HEK293 (cell line): Measurements from ENCODE around the gene CSTPP1.
A peak's percentile ranks its signal among the peaks of the same experiment; 100 is the strongest.
"Not testable (repeated sequence)": the region's sequence is repeated elsewhere in the genome, so short reads cannot be mapped to it uniquely, and the experiment has no call there.

Experiments
- CTCF ChIA-PET: fragments of 350-600 bp; formaldehyde crosslinking; extraction: SDS; loops from one replicate; lab custom pipeline; 2021; ENCODE audit warnings: antibody characterized with exemption; lab: Yijun Ruan, JAX
- POLR2A ChIA-PET: fragments of 300-600 bp; formaldehyde crosslinking; extraction: SDS; loops from one replicate; lab custom pipeline; 2020; ENCODE audit warnings: antibody characterized with exemption, inconsistent platforms; lab: Yijun Ruan, JAX
- H3K27ac ChIP-seq: fragments of 200-500 bp; sonication (Bioruptor generic); 2 replicates; pipeline ENCODE4 v1.5.1; 2014; ENCODE audit warnings: low read depth, low read length, control low read depth, inconsistent platforms; ENCODE audit errors: extremely low read depth
- H3K36me3 ChIP-seq, 2 experiments: fragments of 200-500 bp in 1 of 2; sonication (Bioruptor generic) in 1 of 2; 1 replicate in 1 of 2; 2 replicates in 1 of 2; pipeline ENCODE4 v1.5.1; 2014 to 2017; ENCODE audit warnings: inconsistent platforms in 2 of 2, low read length in 2 of 2; ENCODE audit not compliant: control insufficient read depth in 2 of 2, insufficient read depth in 1 of 2
- H3K4me1 ChIP-seq: fragments of 200-500 bp; sonication (Bioruptor generic); 2 replicates; pipeline ENCODE4 v1.5.1; 2014; ENCODE audit warnings: mild to moderate bottlenecking, low read length, inconsistent platforms; ENCODE audit not compliant: control insufficient read depth, insufficient read depth
- H3K4me3 ChIP-seq: 2 replicates; pipeline ENCODE4 v1.5.1; 2011; ENCODE audit warnings: low read depth, mild to moderate bottlenecking, control low read depth, low read length, moderate library complexity
- H3K9me3 ChIP-seq: fragments of 200-500 bp; sonication (Bioruptor generic); 2 replicates; pipeline ENCODE4 v1.5.1; 2014; ENCODE audit warnings: low read depth, low read length, inconsistent platforms; ENCODE audit not compliant: control insufficient read depth, insufficient read depth
- GLI2 ChIP-seq: fragments of 450-650 bp; formaldehyde crosslinking; IDR thresholded peaks from 2 replicates; pipeline ENCODE4; 2017; ENCODE audit warnings: missing biosample characterization, missing genetic modification characterization, low read depth, borderline replicate concordance
- GLI4 ChIP-seq: fragments of 450-650 bp; formaldehyde crosslinking; IDR thresholded peaks from 2 replicates; pipeline ENCODE4 v1.5.1; 2016; ENCODE audit warnings: missing biosample characterization, missing genetic modification characterization
- KLF1 ChIP-seq: fragments of 450-650 bp; formaldehyde crosslinking; IDR thresholded peaks from 2 replicates; pipeline ENCODE4 v1.5.1; 2016; ENCODE audit warnings: missing biosample characterization, missing genetic modification characterization
- MZF1 ChIP-seq: fragments of 450-650 bp; formaldehyde crosslinking; IDR thresholded peaks from 2 replicates; pipeline ENCODE4 v1.5.1; 2017; ENCODE audit warnings: missing biosample characterization, missing genetic modification characterization, borderline replicate concordance
- SCRT2 ChIP-seq: fragments of 450-650 bp; formaldehyde crosslinking; IDR thresholded peaks from 2 replicates; pipeline ENCODE4 v1.5.1; 2016; ENCODE audit warnings: missing biosample characterization, missing genetic modification characterization
- SETDB1 ChIP-seq: IDR thresholded peaks from one replicate; pipeline ENCODE4 v1.6.1; 2017; ENCODE audit warnings: mild to moderate bottlenecking, low read length, moderate library complexity, mixed read lengths; ENCODE audit not compliant: insufficient read length
- YY1 ChIP-seq: fragments of 450-650 bp; formaldehyde crosslinking; IDR thresholded peaks from 2 replicates; pipeline ENCODE4 v1.5.1; 2018; ENCODE audit warnings: missing biosample characterization, missing genetic modification characterization
- ZEB2 ChIP-seq: fragments of 450-650 bp; formaldehyde crosslinking; IDR thresholded peaks from 2 replicates; pipeline ENCODE4 v1.5.1; 2016; ENCODE audit warnings: missing biosample characterization, missing genetic modification characterization
- ZNF138 ChIP-seq: fragments of 450-650 bp; formaldehyde crosslinking; IDR thresholded peaks from 2 replicates; pipeline ENCODE4 v1.5.1; 2016; ENCODE audit warnings: missing biosample characterization, missing genetic modification characterization, borderline replicate concordance
- ZNF18 ChIP-seq: fragments of 450-650 bp; formaldehyde crosslinking; IDR thresholded peaks from 2 replicates; pipeline ENCODE4 v1.5.1; 2016; ENCODE audit warnings: missing biosample characterization, missing genetic modification characterization
- ZNF223 ChIP-seq: fragments of 450-650 bp; formaldehyde crosslinking; IDR thresholded peaks from 2 replicates; pipeline ENCODE4 v1.5.1; 2016; ENCODE audit warnings: missing biosample characterization, missing genetic modification characterization
- ZNF366 ChIP-seq: fragments of 450-650 bp; formaldehyde crosslinking; conservative IDR thresholded peaks from 2 replicates; pipeline ENCODE4 v1.5.1; 2016; ENCODE audit warnings: missing biosample characterization, missing genetic modification characterization
- ZNF398 ChIP-seq: fragments of 450-650 bp; formaldehyde crosslinking; IDR thresholded peaks from 2 replicates; pipeline ENCODE4 v1.5.1; 2017; ENCODE audit warnings: missing biosample characterization, missing genetic modification characterization
- ZNF449 ChIP-seq: fragments of 450-650 bp; formaldehyde crosslinking; IDR thresholded peaks from 2 replicates; pipeline ENCODE4 v1.5.1; 2017; ENCODE audit warnings: missing biosample characterization, mild to moderate bottlenecking, missing genetic modification characterization, moderate library complexity
- ZNF514 ChIP-seq: fragments of 450-650 bp; formaldehyde crosslinking; IDR thresholded peaks from 2 replicates; pipeline ENCODE4 v1.5.1; 2016; ENCODE audit warnings: missing biosample characterization, missing genetic modification characterization
- ZNF548 ChIP-seq: fragments of 450-650 bp; formaldehyde crosslinking; IDR thresholded peaks from 2 replicates; pipeline ENCODE4 v1.5.1; 2016; ENCODE audit warnings: missing biosample characterization, missing genetic modification characterization
- ZNF585B ChIP-seq: fragments of 450-650 bp; formaldehyde crosslinking; IDR thresholded peaks from 2 replicates; pipeline ENCODE4 v1.5.1; 2016; ENCODE audit warnings: missing biosample characterization, missing genetic modification characterization
- ZNF664 ChIP-seq: fragments of 450-650 bp; formaldehyde crosslinking; IDR thresholded peaks from 2 replicates; pipeline ENCODE4 v1.5.1; 2016; ENCODE audit warnings: missing biosample characterization, missing genetic modification characterization
- ZNF837 ChIP-seq: fragments of 450-650 bp; formaldehyde crosslinking; IDR thresholded peaks from 2 replicates; pipeline ENCODE4 v1.5.1; 2016; ENCODE audit warnings: missing biosample characterization, missing genetic modification characterization

Gene CSTPP1

GRCh38 chr11:46927928-46928327 lies 8.6 kb upstream of the CSTPP1 start:
- POLR2A ChIA-PET: interaction anchor here (0.6 kb wide), 1 partner anchor 126 kb away, joined by 5 read pairs; no protein-coding TSS in a partner anchor
- H3K4me1 ChIP-seq, H3K4me3 ChIP-seq, H3K27ac ChIP-seq, CTCF ChIA-PET, H3K36me3 ChIP-seq, H3K9me3 ChIP-seq: not testable (repeated sequence)
- TF ChIP-seq ZNF585B (tag by site-specific recombination): peak; percentile 84

GRCh38 chr11:46928701-46929100 lies 7.9 kb upstream of the CSTPP1 start:
- H3K36me3 ChIP-seq, CTCF ChIA-PET, H3K9me3 ChIP-seq, H3K4me1 ChIP-seq, H3K4me3 ChIP-seq, H3K27ac ChIP-seq: not testable (repeated sequence)
- POLR2A ChIA-PET: interaction anchor here (0.6 kb wide), 1 partner anchor 125 kb away, joined by 5 read pairs; no protein-coding TSS in a partner anchor

- no peak overlapping the region for H3K27ac ChIP-seq
- no peaks in the 10 kb centered on the region for H3K9me3 ChIP-seq
- no peak overlapping the region for H3K4me3 ChIP-seq
- ChIA-PET CTCF (interaction anchor here (0.9 kb wide), 1 partner anchor 13 kb away, joined by 3 read pairs; no protein-coding TSS in a partner anchor), POLR2A (no interaction called here)
- H3K4me1 ChIP-seq: no peaks in the 10 kb centered on the region
- no peaks in the 10 kb centered on the region for H3K36me3 ChIP-seq
- TF ChIP-seq ZNF366 (tag by site-specific recombination) (no peak), SETDB1 (no peak), ZNF398 (tag by site-specific recombination) (0 out of 2 replicates have a peak, but pooled peaks have one; percentile 23), ZNF548 (tag by site-specific recombination) (no peak)
Observed at GRCh38 chr11:46930089-46930488, 6.5 kb upstream of the CSTPP1 start.

GRCh38 chr11:46942172-46942571 lies 5.6 kb downstream of the CSTPP1 start:
- Histone ChIP-seq H3K4me1 (peaks cover 4% of the 10 kb centered on the region; the same call in 1 of the 2 replicates), H3K4me3 (no peak overlapping the region), H3K27ac (no peak overlapping the region), H3K9me3 (no peaks in the 10 kb centered on the region), H3K36me3 (peaks cover 0 to 16% of the 10 kb centered on the region in 2 experiments; a peak in 2 of 3 replicates)
- CTCF ChIA-PET: interaction anchor here (0.7 to 0.9 kb wide), 3 partner anchors 24 to 214 kb away, joined by 3 to 4 read pairs (median 3); no protein-coding TSS in a partner anchor
- no peak for TF ChIP-seq MZF1 (tag by site-specific recombination)
- peak; percentile 22; the same call in 1 of the 2 replicates for TF ChIP-seq KLF1
- POLR2A ChIA-PET: no interaction called here

GRCh38 chr11:46944356-46945075 lies 8.0 kb downstream of the CSTPP1 start:
- ChIA-PET POLR2A (interaction anchor here (0.6 to 1.1 kb wide), 3 partner anchors 8 to 1287 kb away, joined by 3 to 4 read pairs (median 3); partner anchors contain the start of gene CSTPP1), CTCF (interaction anchor here (0.8 kb wide), 1 partner anchor 10 kb away, joined by 3 read pairs; no protein-coding TSS in a partner anchor)
- H3K4me3 ChIP-seq: no peak overlapping the region
- H3K4me1 ChIP-seq: peaks cover 14% of the 10 kb centered on the region
- H3K36me3 ChIP-seq: peaks cover 0 to 16% of the 10 kb centered on the region in 2 experiments; a peak in 1 of 3 replicates
- H3K9me3 ChIP-seq: no peaks in the 10 kb centered on the region
- H3K27ac ChIP-seq: no peak overlapping the region
- no peak for TF ChIP-seq ZNF449 (tag by site-specific recombination)
- TF ChIP-seq ZNF514 (tag by site-specific recombination): no peak
- peak; percentile 55; the same call in 1 of the 2 replicates for TF ChIP-seq ZNF664 (tag by site-specific recombination)
- TF ChIP-seq SCRT2: no peak
- TF ChIP-seq ZNF18 (tag by site-specific recombination): peak; percentile 65
- no peak for TF ChIP-seq ZNF138 (tag by site-specific recombination)
- TF ChIP-seq YY1: no peak
- TF ChIP-seq GLI4 (tag by site-specific recombination): no peak
- TF ChIP-seq ZNF223: no peak
- TF ChIP-seq ZEB2 (tag by site-specific recombination): no peak
- no peak for TF ChIP-seq GLI2 (tag by site-specific recombination)
- TF ChIP-seq ZNF837 (tag by site-specific recombination): no peak
